Endodermal cell (in vitro differentiated cells): ENCODE results near the gene CCDC9B. TPM values are rescaled to one million over a fixed set of nuclear protein-coding genes. Genes with fewer than 3 reads are reported as not detected.
A peak's percentile ranks its signal among the peaks of the same experiment; 100 is the strongest.

Source experiments
- DNase-seq: peaks from one replicate; pipeline ENCODE4 v3.0.0-alpha.2; 2017
- H3K27ac ChIP-seq: 2 replicates; pipeline ENCODE4 v1.5.1; 2013; ENCODE audit warnings: mild to moderate bottlenecking, low read depth, low read length, moderate library complexity
- H3K27me3 ChIP-seq: 2 replicates; pipeline ENCODE4 v1.6.1; 2013; ENCODE audit warnings: mild to moderate bottlenecking, low read length, moderate library complexity; ENCODE audit not compliant: insufficient read depth, control insufficient read depth, poor library complexity, severe bottlenecking
- H3K36me3 ChIP-seq: 2 replicates; pipeline ENCODE4 v1.7.0; 2013; ENCODE audit warnings: mild to moderate bottlenecking, low read length, moderate library complexity; ENCODE audit not compliant: control insufficient read depth, insufficient read depth
- H3K4me1 ChIP-seq: one replicate; pipeline ENCODE4 v1.7.0; 2013; ENCODE audit warnings: low read length; ENCODE audit not compliant: control insufficient read depth, insufficient read depth
- H3K4me3 ChIP-seq: 2 replicates; pipeline ENCODE4 v1.5.1; 2013; ENCODE audit warnings: mild to moderate bottlenecking, low read length, moderate library complexity
- H3K9ac ChIP-seq: 2 replicates; pipeline ENCODE4 v1.6.1; 2013; ENCODE audit warnings: mild to moderate bottlenecking, low read length, moderate library complexity; ENCODE audit not compliant: poor library complexity, severe bottlenecking; ENCODE audit errors: extremely low read depth
- H3K9me3 ChIP-seq: 2 replicates; pipeline ENCODE4 v1.6.1; 2013; ENCODE audit warnings: mild to moderate bottlenecking, low read length, moderate library complexity; ENCODE audit not compliant: control insufficient read depth
- H3K27ac Mint-ChIP-seq: 2 replicates; pipeline ENCODE4 v1.8.0; 2020; ENCODE audit warnings: mixed read lengths
- H3K27me3 Mint-ChIP-seq: 2 replicates; pipeline ENCODE4 v1.8.0; 2021; ENCODE audit warnings: mild to moderate bottlenecking, mixed read lengths; ENCODE audit not compliant: insufficient read depth
- H3K36me3 Mint-ChIP-seq: 2 replicates; pipeline ENCODE4 v1.8.0; 2020; ENCODE audit warnings: low read depth, mixed read lengths
- H3K4me1 Mint-ChIP-seq: 2 replicates; pipeline ENCODE4 v1.8.0; 2020; ENCODE audit warnings: mixed read lengths
- H3K4me3 Mint-ChIP-seq: 2 replicates; pipeline ENCODE4 v1.8.0; 2020; ENCODE audit warnings: mild to moderate bottlenecking, moderate library complexity, mixed read lengths
- H3K9me3 Mint-ChIP-seq: 2 replicates; pipeline ENCODE4 v1.8.0; 2020; ENCODE audit warnings: mild to moderate bottlenecking, mixed read lengths
- CTCF ChIP-seq: fragments of 200-600 bp; sonication (generic); conservative IDR thresholded peaks from 2 replicates; pipeline ENCODE4 v1.5.0; 2021; ENCODE audit warnings: antibody characterized with exemption, mild to moderate bottlenecking
- WGBS, 2 experiments: methylation state at CpG; one replicate each; pipeline versions ENCODE4 v1.1.5 to v1.1.7; 2013; ENCODE audit warnings: missing lambda C conversion rate in 2 of 2, mixed read lengths in 1 of 2; ENCODE audit not compliant: insufficient coverage in 1 of 2, insufficient read length in 1 of 2; 5-methylcytosine and 5-hydroxymethylcytosine counted together
- total RNA-seq, 2 donors: library from RNA; stranded (reverse); fragmentation: NEBNext Ultra II Directional in 1 of 2; extraction: Animal tissue kit (Norgen Biotek cat#: 25700) in 1 of 2; gene quantifications; 2 replicates in 1 of 2; 3 replicates in 1 of 2; pipeline ENCODE4 v1.2.1, GENCODE V29; 2021

CCDC9B gene
- total RNA-seq, 2 donors from 2014 or later: 0.15 to 0.42 TPM

DNA sequence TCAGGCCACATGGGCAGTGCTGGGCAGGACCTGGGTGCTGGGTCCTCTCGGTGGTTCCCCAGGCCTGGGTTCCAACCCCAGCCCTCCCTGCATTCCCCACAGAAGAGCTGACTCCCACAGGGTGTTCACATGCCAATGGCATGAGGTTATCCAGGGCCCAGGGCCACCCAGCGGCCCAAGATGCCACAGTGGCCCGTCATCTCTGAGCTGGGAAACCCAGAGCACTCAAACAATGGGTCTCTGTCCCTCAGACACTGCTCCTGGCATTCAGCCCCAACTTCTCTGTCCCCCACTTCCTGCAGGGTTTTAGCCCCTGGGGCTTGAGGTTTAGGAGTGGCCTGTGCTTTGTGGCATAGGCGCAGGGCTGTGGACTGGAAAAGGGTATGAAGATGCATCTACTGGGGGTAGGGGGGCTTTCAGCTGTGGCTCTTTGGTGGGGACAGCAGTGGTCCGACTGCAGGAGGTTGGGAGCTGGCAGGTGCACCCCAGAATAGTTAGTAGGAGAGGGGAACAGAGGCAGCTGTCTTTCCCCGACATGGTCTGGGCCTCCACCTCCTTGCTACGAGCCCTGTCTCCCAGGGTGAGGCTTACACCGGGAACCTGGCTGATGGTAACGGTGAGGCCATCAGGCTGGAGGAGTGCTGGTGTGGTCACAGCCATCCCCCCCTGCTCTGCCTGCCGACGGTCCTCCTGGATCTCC is 1.7 kb downstream of the CCDC9B start:
- no peaks in the 10 kb centered on the region for H3K9me3 ChIP-seq
- no peaks in the 10 kb centered on the region for H3K4me1 ChIP-seq
- no peak overlapping the region for H3K9ac ChIP-seq
- peaks cover 12% of the 10 kb centered on the region for H3K27me3 Mint-ChIP-seq
- TF ChIP-seq CTCF: no peak
- H3K27ac ChIP-seq: no peak overlapping the region
- WGBS, 2 experiments: 88 to 93% methylated on average over 6 to 11 of the region's 11 CpGs
- H3K27ac Mint-ChIP-seq: no peak overlapping the region
- H3K9me3 Mint-ChIP-seq: no peaks in the 10 kb centered on the region
- H3K4me1 Mint-ChIP-seq: peaks cover 9% of the 10 kb centered on the region
- no peaks in the 10 kb centered on the region for H3K27me3 ChIP-seq
- H3K36me3 Mint-ChIP-seq: no peaks in the 10 kb centered on the region
- no peak for DNase-seq
- no peaks in the 10 kb centered on the region for H3K36me3 ChIP-seq
- H3K4me3 ChIP-seq: no peak overlapping the region
- H3K4me3 Mint-ChIP-seq: no peak overlapping the region

DNA sequence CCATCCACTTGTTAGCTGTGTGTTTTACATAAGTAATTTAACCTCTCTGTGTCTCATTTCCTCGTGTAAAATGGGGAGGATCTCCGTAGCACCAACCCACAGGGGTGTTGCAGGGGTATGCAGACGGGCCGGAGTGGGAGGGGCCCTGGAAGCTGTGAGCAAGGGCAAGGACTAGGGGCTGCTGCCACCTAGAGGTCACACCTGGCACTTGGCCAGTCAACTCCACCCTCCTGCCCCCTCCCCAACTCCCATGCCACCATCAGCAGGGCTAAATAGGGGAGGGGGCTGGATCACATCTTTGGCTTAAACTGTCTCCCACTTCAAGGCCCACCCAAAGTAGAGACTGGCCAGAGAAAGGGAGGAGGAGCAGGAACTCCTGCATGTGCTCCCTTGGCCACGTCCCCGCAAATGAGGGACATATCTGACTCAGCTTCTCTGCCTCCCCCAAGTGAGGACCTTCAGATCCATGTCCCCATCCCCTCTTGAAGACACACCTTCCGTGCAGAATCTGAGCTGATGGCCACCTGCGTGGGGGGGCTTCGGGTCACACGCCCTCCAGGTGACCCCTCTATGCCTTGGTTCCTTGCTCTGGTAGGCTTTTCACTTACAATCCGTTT is 2.6 kb downstream of the CCDC9B start:
- H3K9ac ChIP-seq: no peak overlapping the region
- H3K27me3 ChIP-seq: no peaks in the 10 kb centered on the region
- no peaks in the 10 kb centered on the region for H3K4me1 ChIP-seq
- H3K4me1 Mint-ChIP-seq: peaks cover 13% of the 10 kb centered on the region
- H3K9me3 Mint-ChIP-seq: no peaks in the 10 kb centered on the region
- WGBS, 2 experiments: 38 to 100% methylated on average over 1 to 11 of the region's 11 CpGs
- no peaks in the 10 kb centered on the region for H3K9me3 ChIP-seq
- TF ChIP-seq CTCF: peak; percentile 98
- H3K4me3 ChIP-seq: no peak overlapping the region
- no peak overlapping the region for H3K27ac Mint-ChIP-seq
- no peak overlapping the region for H3K27ac ChIP-seq
- no peaks in the 10 kb centered on the region for H3K36me3 ChIP-seq
- H3K4me3 Mint-ChIP-seq: no peak overlapping the region
- DNase-seq: peak; percentile 94
- no peaks in the 10 kb centered on the region for H3K36me3 Mint-ChIP-seq
- peaks cover 13% of the 10 kb centered on the region for H3K27me3 Mint-ChIP-seq

DNA sequence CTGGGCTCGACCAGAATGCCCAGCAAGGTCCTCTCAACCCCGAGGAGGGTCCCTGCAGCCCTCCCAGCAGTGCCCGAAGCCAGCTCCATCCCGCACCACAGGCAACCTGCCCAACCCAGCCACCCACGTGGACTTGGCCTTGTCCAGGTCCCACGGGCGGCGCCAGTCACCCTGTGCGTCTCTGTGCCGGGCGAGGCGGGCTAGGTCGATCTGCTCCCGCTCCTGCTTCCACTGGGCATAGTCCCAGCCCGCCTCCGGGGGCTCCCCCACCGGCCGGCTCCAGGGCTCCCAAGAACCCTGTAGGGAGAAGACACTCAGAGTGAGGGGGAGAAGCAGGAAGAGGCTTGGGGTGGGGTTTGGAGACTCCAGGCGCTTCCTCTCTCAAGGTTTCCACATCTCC is 3.1 kb downstream of the CCDC9B start:
- H3K9ac ChIP-seq: no peak overlapping the region
- no peaks in the 10 kb centered on the region for H3K9me3 Mint-ChIP-seq
- peaks cover 13% of the 10 kb centered on the region for H3K4me1 Mint-ChIP-seq
- no peaks in the 10 kb centered on the region for H3K4me1 ChIP-seq
- no peak overlapping the region for H3K27ac ChIP-seq
- no peak overlapping the region for H3K4me3 ChIP-seq
- no peak overlapping the region for H3K27ac Mint-ChIP-seq
- H3K9me3 ChIP-seq: no peaks in the 10 kb centered on the region
- no peaks in the 10 kb centered on the region for H3K27me3 ChIP-seq
- no peak for DNase-seq
- H3K36me3 ChIP-seq: no peaks in the 10 kb centered on the region
- H3K36me3 Mint-ChIP-seq: no peaks in the 10 kb centered on the region
- TF ChIP-seq CTCF: no peak
- peaks cover 18% of the 10 kb centered on the region for H3K27me3 Mint-ChIP-seq
- 79 to 80% methylated on average over 4 to 19 of the region's 19 CpGs for WGBS, 2 experiments
- no peak overlapping the region for H3K4me3 Mint-ChIP-seq
